IgD-negative memory B cell (primary cell): ENCODE data around the gene TMBIM4. TPM values are rescaled to one million over a fixed set of nuclear protein-coding genes. Genes with fewer than 3 reads are reported as not detected.

Experiments used
- H3K27ac Mint-ChIP-seq, 3 donors: one replicate each; pipeline ENCODE4 v1.8.0; 2020 to 2022; ENCODE audit warnings: mild to moderate bottlenecking in 3 of 3, mixed read lengths in 3 of 3, moderate library complexity in 1 of 3
- H3K27me3 Mint-ChIP-seq: one replicate; pipeline ENCODE4 v1.8.0; 2021; ENCODE audit warnings: mixed read lengths
- H3K36me3 Mint-ChIP-seq: one replicate; pipeline ENCODE4 v1.8.0; 2020; ENCODE audit warnings: mild to moderate bottlenecking, mixed read lengths
- H3K4me1 Mint-ChIP-seq, 3 donors: one replicate each; pipeline ENCODE4 v1.8.0; 2020 to 2022; ENCODE audit warnings: mixed read lengths in 3 of 3, mild to moderate bottlenecking in 1 of 3
- H3K4me3 Mint-ChIP-seq, 4 donors: one replicate each; pipeline ENCODE4 v1.8.0; 2020 to 2022; ENCODE audit warnings: mild to moderate bottlenecking in 4 of 4, mixed read lengths in 4 of 4, moderate library complexity in 3 of 4
- H3K9me3 Mint-ChIP-seq, 3 donors: one replicate each; pipeline ENCODE4 v1.8.0; 2020 to 2021; ENCODE audit warnings: mixed read lengths in 3 of 3, mild to moderate bottlenecking in 1 of 3
- polyA plus RNA-seq: library from polyadenylated mRNA; unstranded; fragments of 300-500 nt; fragmentation: Illumina TruSeq; gene quantifications from one replicate; pipeline ENCODE4 v1.2.3, GENCODE V29; 2021

Gene TMBIM4
- polyA plus RNA-seq, 1 donor from 2014 or later = 324 TPM

- Mint-ChIP-seq H3K4me1 (peaks cover 44 to 57% (median 47%) of the 10 kb centered on the region in 3 donors), H3K36me3 (peaks cover 15% of the 10 kb centered on the region), H3K27me3 (no peaks in the 10 kb centered on the region), H3K9me3 (no peaks in the 10 kb centered on the region), H3K27ac (no peak overlapping the region), H3K4me3 (no peak overlapping the region)
Observed at GRCh38 chr12:66165141-66165540, 4.7 kb downstream of the TMBIM4 start.

- Mint-ChIP-seq H3K27ac (peak overlapping the region in 1 of 3 donors; percentile 1), H3K36me3 (peaks cover 15% of the 10 kb centered on the region), H3K4me1 (peaks cover 44 to 64% (median 47%) of the 10 kb centered on the region in 3 donors), H3K4me3 (no peak overlapping the region), H3K9me3 (no peaks in the 10 kb centered on the region), H3K27me3 (no peaks in the 10 kb centered on the region)
Observed at GRCh38 chr12:66164349-66164821, 5.4 kb downstream of the TMBIM4 start.

- Mint-ChIP-seq H3K27ac (peak overlapping the region in 1 of 3 donors; percentile 64), H3K4me3 (peak overlapping the region in 2 of 4 donors; percentile 27 to 49), H3K4me1 (peaks cover 40 to 57% (median 46%) of the 10 kb centered on the region in 3 donors), H3K9me3 (no peaks in the 10 kb centered on the region), H3K27me3 (no peaks in the 10 kb centered on the region), H3K36me3 (peaks cover 12% of the 10 kb centered on the region)
Observed at GRCh38 chr12:66163289-66163688, 6.5 kb downstream of the TMBIM4 start.

- H3K27me3 Mint-ChIP-seq = no peaks in the 10 kb centered on the region
- peak overlapping the region in 1 of 4 donors; percentile 51 for H3K4me3 Mint-ChIP-seq
- peaks cover 35 to 56% (median 43%) of the 10 kb centered on the region in 3 donors for H3K4me1 Mint-ChIP-seq
- no peaks in the 10 kb centered on the region for H3K9me3 Mint-ChIP-seq
- peaks cover 10% of the 10 kb centered on the region for H3K36me3 Mint-ChIP-seq
- H3K27ac Mint-ChIP-seq = peak overlapping the region in 1 of 3 donors; percentile 64
Observed at GRCh38 chr12:66162701-66163100, 7.1 kb downstream of the TMBIM4 start.

GRCh38 chr12:66160704-66161103 lies 9.1 kb downstream of the TMBIM4 start:
- Mint-ChIP-seq H3K9me3 (no peaks in the 10 kb centered on the region), H3K27ac (no peak overlapping the region), H3K27me3 (no peaks in the 10 kb centered on the region), H3K4me1 (peaks cover 29 to 54% (median 47%) of the 10 kb centered on the region in 3 donors), H3K36me3 (peaks cover 8% of the 10 kb centered on the region), H3K4me3 (no peak overlapping the region)

- H3K36me3 Mint-ChIP-seq = peaks cover 2% of the 10 kb centered on the region
- peaks cover 18 to 49% (median 45%) of the 10 kb centered on the region in 3 donors for H3K4me1 Mint-ChIP-seq
- H3K9me3 Mint-ChIP-seq = no peaks in the 10 kb centered on the region
- no peaks in the 10 kb centered on the region for H3K27me3 Mint-ChIP-seq
- no peak overlapping the region for H3K27ac Mint-ChIP-seq
- no peak overlapping the region for H3K4me3 Mint-ChIP-seq
Observed at GRCh38 chr12:66159123-66159522, 10.7 kb downstream of the TMBIM4 start.

GRCh38 chr12:66156654-66157053 lies 13.1 kb downstream of the TMBIM4 start:
- no peak overlapping the region for H3K4me3 Mint-ChIP-seq
- no peak overlapping the region for H3K27ac Mint-ChIP-seq
- H3K4me1 Mint-ChIP-seq = peaks cover 11 to 32% (median 27%) of the 10 kb centered on the region in 3 donors

GRCh38 chr12:66154776-66155175 lies 15.0 kb downstream of the TMBIM4 start:
- Mint-ChIP-seq H3K27me3 (no peaks in the 10 kb centered on the region), H3K36me3 (peaks cover 6% of the 10 kb centered on the region), H3K4me1 (peaks cover 9 to 27% (median 27%) of the 10 kb centered on the region in 3 donors), H3K4me3 (no peak overlapping the region), H3K9me3 (no peaks in the 10 kb centered on the region), H3K27ac (no peak overlapping the region)

More at GRCh38 chr12:66156654-66157053, 13.1 kb downstream of the TMBIM4 start:
- Mint-ChIP-seq H3K9me3 (no peaks in the 10 kb centered on the region), H3K36me3 (peaks cover 2% of the 10 kb centered on the region), H3K27me3 (no peaks in the 10 kb centered on the region)

GRCh38 chr12:66152732-66153131 lies 17.1 kb downstream of the TMBIM4 start:
- H3K4me1 Mint-ChIP-seq = peaks cover 6 to 26% (median 25%) of the 10 kb centered on the region in 3 donors
- no peak overlapping the region for H3K4me3 Mint-ChIP-seq
- no peaks in the 10 kb centered on the region for H3K27me3 Mint-ChIP-seq
- peaks cover 6% of the 10 kb centered on the region for H3K36me3 Mint-ChIP-seq
- no peaks in the 10 kb centered on the region for H3K9me3 Mint-ChIP-seq
- H3K27ac Mint-ChIP-seq = no peak overlapping the region

GRCh38 chr12:66149702-66150398 lies 19.9 kb downstream of the TMBIM4 start:
- H3K9me3 Mint-ChIP-seq = no peaks in the 10 kb centered on the region
- H3K27me3 Mint-ChIP-seq = no peaks in the 10 kb centered on the region
- peaks cover 6% of the 10 kb centered on the region for H3K36me3 Mint-ChIP-seq
- no peak overlapping the region for H3K27ac Mint-ChIP-seq
- no peak overlapping the region for H3K4me3 Mint-ChIP-seq
- H3K4me1 Mint-ChIP-seq = peaks cover 7 to 19% (median 13%) of the 10 kb centered on the region in 3 donors

GRCh38 chr12:66144791-66145754 lies 24.7 kb downstream of the TMBIM4 start:
- Mint-ChIP-seq H3K4me1 (peaks cover 2 to 22% (median 8%) of the 10 kb centered on the region in 3 donors), H3K4me3 (no peak overlapping the region), H3K27me3 (no peaks in the 10 kb centered on the region), H3K27ac (no peak overlapping the region), H3K9me3 (peaks cover 0 to 11% (median 0%) of the 10 kb centered on the region in 3 donors), H3K36me3 (peaks cover 20% of the 10 kb centered on the region)

- H3K9me3 Mint-ChIP-seq = peaks cover 0 to 11% (median 0%) of the 10 kb centered on the region in 3 donors
- H3K27ac Mint-ChIP-seq = no peak overlapping the region
- no peak overlapping the region for H3K4me3 Mint-ChIP-seq
- peaks cover 2 to 22% (median 8%) of the 10 kb centered on the region in 3 donors for H3K4me1 Mint-ChIP-seq
- H3K36me3 Mint-ChIP-seq = peaks cover 22% of the 10 kb centered on the region
- no peaks in the 10 kb centered on the region for H3K27me3 Mint-ChIP-seq
Observed at GRCh38 chr12:66143868-66144267, 25.9 kb downstream of the TMBIM4 start.

- Mint-ChIP-seq H3K36me3 (peaks cover 22% of the 10 kb centered on the region), H3K4me3 (no peak overlapping the region), H3K9me3 (peaks cover 0 to 11% (median 0%) of the 10 kb centered on the region in 3 donors), H3K27ac (peak overlapping the region in 1 of 3 donors; percentile 59), H3K27me3 (no peaks in the 10 kb centered on the region), H3K4me1 (peaks cover 2 to 16% (median 5%) of the 10 kb centered on the region in 3 donors)
Observed at GRCh38 chr12:66142826-66143225, 27.0 kb downstream of the TMBIM4 start.

- H3K4me3 Mint-ChIP-seq = no peak overlapping the region
- H3K27ac Mint-ChIP-seq = no peak overlapping the region
- H3K4me1 Mint-ChIP-seq = peaks cover 2 to 16% (median 5%) of the 10 kb centered on the region in 3 donors
- H3K9me3 Mint-ChIP-seq = peaks cover 0 to 11% (median 0%) of the 10 kb centered on the region in 3 donors
- peaks cover 23% of the 10 kb centered on the region for H3K36me3 Mint-ChIP-seq
- H3K27me3 Mint-ChIP-seq = no peaks in the 10 kb centered on the region
Observed at GRCh38 chr12:66141299-66141698, 28.5 kb downstream of the TMBIM4 start.

- no peak overlapping the region for H3K27ac Mint-ChIP-seq
- H3K36me3 Mint-ChIP-seq = peaks cover 26% of the 10 kb centered on the region
Observed at GRCh38 chr12:66140731-66141130, 29.1 kb downstream of the TMBIM4 start.

More at GRCh38 chr12:66140731-66141130, 29.1 kb downstream of the TMBIM4 start:
- Mint-ChIP-seq H3K9me3 (peaks cover 0 to 11% (median 0%) of the 10 kb centered on the region in 3 donors), H3K4me1 (peaks cover 2 to 13% (median 2%) of the 10 kb centered on the region in 3 donors), H3K27me3 (no peaks in the 10 kb centered on the region), H3K4me3 (peak overlapping the region in 1 of 4 donors; percentile 58)
